ENCODE results near the gene USP22. TPM values are rescaled to one million over a fixed set of nuclear protein-coding genes. Genes with fewer than 3 reads are reported as not detected.

USP22 gene
- total RNA-seq, 2 donors from 2014 or later = 130 to 154 TPM

GRCh38 chr17:20994779-20995149, 48.0 kb downstream of the USP22 start:
- Histone ChIP-seq H3K27me3 (replicated peaks; ENCODE audit: insufficient read depth) (no peaks in the 10 kb centered on the region), H3K4me3 (no peak overlapping the region), H3K9me3 (no peaks in the 10 kb centered on the region), H3K36me3 (no peaks in the 10 kb centered on the region), H3K27ac (no peak overlapping the region), H3K4me1 (ENCODE audit: control insufficient read depth in 1 of 2, low read depth in 2 of 2) (peaks cover 4 to 22% of the 10 kb centered on the region in 2 donors)
- no peak for DNase-seq (ENCODE audit: low spot score)
- no peak for ATAC-seq (ENCODE audit: insufficient number of reproducible peaks, low FRiP score, low read depth)
- TF ChIP-seq, protein P1, sequence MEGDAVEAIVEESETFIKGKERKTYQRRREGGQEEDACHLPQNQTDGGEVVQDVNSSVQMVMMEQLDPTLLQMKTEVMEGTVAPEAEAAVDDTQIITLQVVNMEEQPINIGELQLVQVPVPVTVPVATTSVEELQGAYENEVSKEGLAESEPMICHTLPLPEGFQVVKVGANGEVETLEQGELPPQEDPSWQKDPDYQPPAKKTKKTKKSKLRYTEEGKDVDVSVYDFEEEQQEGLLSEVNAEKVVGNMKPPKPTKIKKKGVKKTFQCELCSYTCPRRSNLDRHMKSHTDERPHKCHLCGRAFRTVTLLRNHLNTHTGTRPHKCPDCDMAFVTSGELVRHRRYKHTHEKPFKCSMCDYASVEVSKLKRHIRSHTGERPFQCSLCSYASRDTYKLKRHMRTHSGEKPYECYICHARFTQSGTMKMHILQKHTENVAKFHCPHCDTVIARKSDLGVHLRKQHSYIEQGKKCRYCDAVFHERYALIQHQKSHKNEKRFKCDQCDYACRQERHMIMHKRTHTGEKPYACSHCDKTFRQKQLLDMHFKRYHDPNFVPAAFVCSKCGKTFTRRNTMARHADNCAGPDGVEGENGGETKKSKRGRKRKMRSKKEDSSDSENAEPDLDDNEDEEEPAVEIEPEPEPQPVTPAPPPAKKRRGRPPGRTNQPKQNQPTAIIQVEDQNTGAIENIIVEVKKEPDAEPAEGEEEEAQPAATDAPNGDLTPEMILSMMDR (IDR thresholded peaks at IDR 0.05) = no peak

- Histone ChIP-seq H3K36me3 (no peaks in the 10 kb centered on the region), H3K27me3 (replicated peaks; ENCODE audit: insufficient read depth) (no peaks in the 10 kb centered on the region), H3K4me1 (ENCODE audit: control insufficient read depth in 1 of 2, low read depth in 2 of 2) (peaks cover under 1 to 15% of the 10 kb centered on the region in 2 donors), H3K9me3 (no peaks in the 10 kb centered on the region), H3K27ac (no peak overlapping the region), H3K4me3 (no peak overlapping the region)
- ATAC-seq (ENCODE audit: insufficient number of reproducible peaks, low FRiP score, low read depth) = no peak
- DNase-seq (ENCODE audit: low spot score) = no peak
- TF ChIP-seq, protein P1 (IDR thresholded peaks at IDR 0.05) = no peak
These were observed 48.7 kb downstream of the USP22 start for GRCh38 chr17:20993863-20994778.

GRCh38 chr17:20992987-20993862, 49.6 kb downstream of the USP22 start:
- H3K36me3 ChIP-seq = no peaks in the 10 kb centered on the region
- DNase-seq (ENCODE audit: low spot score) (no peak), ATAC-seq (ENCODE audit: insufficient number of reproducible peaks, low FRiP score, low read depth) (no peak)
- H3K27ac ChIP-seq = no peak overlapping the region
- H3K27me3 ChIP-seq (replicated peaks; ENCODE audit: insufficient read depth) = no peaks in the 10 kb centered on the region
- no peaks in the 10 kb centered on the region for H3K9me3 ChIP-seq
- H3K4me3 ChIP-seq = peak overlapping the region; percentile 46
- TF ChIP-seq, protein P1 (IDR thresholded peaks at IDR 0.05) = peak; percentile 83
- H3K4me1 ChIP-seq (ENCODE audit: control insufficient read depth in 1 of 2, low read depth in 2 of 2) = peaks cover 0 to 9% of the 10 kb centered on the region in 2 donors

DNA sequence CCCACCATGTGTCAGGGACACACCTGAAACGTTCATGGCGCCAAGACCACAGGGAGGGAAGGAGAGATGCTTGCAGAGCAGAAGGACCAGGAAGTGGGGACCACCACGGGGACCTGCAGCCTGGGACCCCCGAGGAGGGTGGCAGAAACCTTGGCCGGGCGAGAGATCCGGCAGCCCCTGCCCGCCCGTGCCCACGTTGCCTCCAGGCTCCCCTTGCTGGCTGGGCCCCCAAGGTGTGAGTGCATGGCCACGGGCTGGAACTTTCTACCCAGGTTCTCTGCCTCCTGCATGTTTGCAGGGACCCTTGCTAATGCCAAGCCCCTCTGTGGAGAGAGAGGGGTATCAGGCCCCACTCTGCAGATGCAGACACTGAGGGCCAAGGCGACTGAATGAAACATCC, 50.4 kb downstream of the USP22 start:
- no peaks in the 10 kb centered on the region for H3K27me3 ChIP-seq (replicated peaks; ENCODE audit: insufficient read depth)
- DNase-seq (ENCODE audit: low spot score) (no peak), ATAC-seq (ENCODE audit: insufficient number of reproducible peaks, low FRiP score, low read depth) (no peak)
- no peaks in the 10 kb centered on the region for H3K9me3 ChIP-seq
- H3K27ac ChIP-seq = no peak overlapping the region
- H3K36me3 ChIP-seq = no peaks in the 10 kb centered on the region
- H3K4me3 ChIP-seq = peak overlapping the region; percentile 46
- peaks cover 0 to 9% of the 10 kb centered on the region in 2 donors for H3K4me1 ChIP-seq (ENCODE audit: control insufficient read depth in 1 of 2, low read depth in 2 of 2)
- TF ChIP-seq, protein P1 (IDR thresholded peaks at IDR 0.05) = no peak
